Stimulated activated CD8-positive, alpha-beta memory T cell treated with anti-CD3 and anti-CD28 coated beads, Interleukin-15, amount 100 ng/mL, for 24 hours (primary cell): ENCODE results near the gene TGDS.
A peak's percentile ranks its signal among the peaks of the same experiment; 100 is the strongest.
"Not testable (repeated sequence)": the region's sequence is repeated elsewhere in the genome, so short reads cannot be mapped to it uniquely, and the experiment has no call there.

Experiments
- DNase-seq: peaks from one replicate; pipeline ENCODE4 v3.0.0-alpha.2; 2020; ENCODE audit warnings: low read depth

The TGDS gene, protein sequence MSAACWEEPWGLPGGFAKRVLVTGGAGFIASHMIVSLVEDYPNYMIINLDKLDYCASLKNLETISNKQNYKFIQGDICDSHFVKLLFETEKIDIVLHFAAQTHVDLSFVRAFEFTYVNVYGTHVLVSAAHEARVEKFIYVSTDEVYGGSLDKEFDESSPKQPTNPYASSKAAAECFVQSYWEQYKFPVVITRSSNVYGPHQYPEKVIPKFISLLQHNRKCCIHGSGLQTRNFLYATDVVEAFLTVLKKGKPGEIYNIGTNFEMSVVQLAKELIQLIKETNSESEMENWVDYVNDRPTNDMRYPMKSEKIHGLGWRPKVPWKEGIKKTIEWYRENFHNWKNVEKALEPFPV

GRCh38 chr13:94595950-94596574 is at the start of gene TGDS:
TSS of gene TGDS (minus strand) at chr13:94596152. CDS start at chr13:94596136, 16 bp downstream.
- DNase-seq, result peak; percentile 68

GRCh38 chr13:94641409-94641941 is 45.5 kb upstream of the TGDS start:
- no peak for DNase-seq

DNA sequence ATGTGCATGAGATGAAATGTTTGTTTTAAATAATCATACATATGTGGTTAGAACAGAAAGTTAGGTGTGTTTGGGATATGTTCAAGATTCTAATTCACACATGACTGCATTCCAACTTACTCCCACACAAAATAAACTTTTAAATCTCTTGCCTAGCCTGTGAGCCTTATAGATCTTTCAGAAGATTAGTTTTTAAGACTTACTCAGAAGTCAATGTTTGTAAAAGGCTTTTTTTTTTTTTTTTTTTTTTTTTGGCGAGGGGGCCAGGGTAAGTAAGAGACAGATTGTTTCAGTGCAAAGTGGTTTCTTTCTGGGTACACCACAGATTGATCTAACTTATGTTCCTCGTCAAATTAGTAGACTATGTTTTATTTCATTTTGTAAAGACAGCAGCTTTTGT is 44.8 kb upstream of the TGDS start:
- DNase-seq, result no peak

DNA sequence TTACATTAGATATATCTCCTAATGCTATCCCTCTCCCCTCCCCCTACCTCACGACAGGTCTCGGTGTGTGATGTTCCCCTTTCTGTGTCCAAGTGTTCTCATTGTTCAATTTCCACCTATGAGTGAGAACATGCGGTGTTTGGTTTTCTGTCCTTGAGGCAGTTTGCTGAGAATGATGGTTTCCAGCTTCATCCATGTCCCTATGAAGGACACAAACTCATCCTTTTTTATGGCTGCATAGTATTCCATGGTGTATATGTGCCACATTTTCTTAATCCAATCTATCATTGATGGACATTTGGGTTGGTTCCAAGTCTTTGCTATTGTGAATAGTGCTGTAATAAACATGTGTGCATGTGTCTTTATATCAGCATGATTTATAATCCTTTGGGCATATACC is 41.7 kb upstream of the TGDS start:
- DNase-seq, result not testable (repeated sequence)

DNA sequence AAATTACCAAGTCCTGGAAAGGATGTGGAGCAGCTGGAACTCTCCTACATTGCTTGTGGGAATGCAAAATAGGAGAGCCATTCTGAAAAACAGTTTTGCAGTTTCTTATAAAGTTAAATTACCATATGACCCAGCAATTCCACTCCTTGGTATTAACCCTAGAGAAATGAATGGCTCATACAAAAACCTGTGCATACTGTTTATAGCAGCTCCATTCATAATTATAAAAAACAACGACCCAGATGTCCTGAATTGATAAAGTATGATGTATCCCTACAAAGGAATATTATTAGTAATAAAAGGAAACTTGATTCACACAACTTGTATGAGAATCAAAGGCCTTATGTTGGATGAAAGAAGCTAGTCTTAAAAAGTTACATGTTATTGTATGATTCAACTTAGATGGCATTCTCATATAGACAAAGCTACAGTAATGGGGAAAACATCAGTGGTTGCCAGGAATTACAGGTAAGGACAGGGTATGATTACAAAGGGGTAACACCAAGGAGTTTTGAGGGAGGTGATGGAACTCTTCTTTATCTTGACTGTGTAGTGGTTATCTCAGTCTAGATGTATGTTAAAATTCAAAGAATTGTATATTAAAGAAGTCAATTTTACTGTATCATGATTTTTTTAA is 41.1 kb upstream of the TGDS start:
- DNase-seq, result no peak

DNA sequence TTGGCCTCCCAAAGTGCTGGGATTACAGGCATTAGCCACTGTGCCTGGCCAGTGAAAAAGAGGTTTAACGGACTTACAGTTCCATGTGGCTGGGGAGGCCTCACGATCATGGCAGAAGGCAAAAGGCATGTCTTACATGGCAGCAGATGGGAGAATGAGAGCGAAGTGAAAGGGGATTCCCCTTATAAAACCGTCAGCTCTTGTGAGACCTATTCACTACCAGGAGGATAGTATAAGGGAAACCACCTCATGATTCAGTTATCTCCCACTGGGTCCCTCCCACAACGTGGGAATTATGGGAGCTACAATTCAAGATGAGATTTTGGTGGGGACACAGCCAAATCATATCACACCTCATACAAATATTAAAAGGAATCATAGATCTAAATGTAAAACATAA is 40.1 kb upstream of the TGDS start:
- DNase-seq, result not testable (repeated sequence)

- no peak for DNase-seq
Measured at GRCh38 chr13:94632226-94632980, 36.5 kb upstream of the TGDS start.

DNA sequence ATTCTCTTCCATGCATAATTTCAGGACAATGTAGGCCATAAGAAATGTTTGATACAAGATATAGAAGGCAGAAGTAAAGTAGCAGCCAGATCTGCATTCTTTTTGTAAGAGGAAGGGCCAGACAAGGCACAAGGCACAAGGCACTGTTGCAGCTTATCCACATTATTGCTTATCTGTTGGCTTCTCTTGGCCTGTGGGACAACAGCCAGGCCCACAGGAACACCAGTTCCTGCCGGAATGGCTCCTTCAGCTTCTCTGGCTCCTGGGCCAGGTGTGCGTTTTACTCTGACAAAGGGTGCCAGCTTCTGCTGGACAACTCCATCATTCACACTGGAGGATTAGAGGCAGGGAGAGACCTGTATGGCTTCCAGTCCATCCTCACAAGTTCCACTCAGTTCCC is 34.9 kb upstream of the TGDS start:
- DNase-seq, result no peak

- DNase-seq, result no peak
Measured at GRCh38 chr13:94623316-94623715, 27.4 kb upstream of the TGDS start.

DNA sequence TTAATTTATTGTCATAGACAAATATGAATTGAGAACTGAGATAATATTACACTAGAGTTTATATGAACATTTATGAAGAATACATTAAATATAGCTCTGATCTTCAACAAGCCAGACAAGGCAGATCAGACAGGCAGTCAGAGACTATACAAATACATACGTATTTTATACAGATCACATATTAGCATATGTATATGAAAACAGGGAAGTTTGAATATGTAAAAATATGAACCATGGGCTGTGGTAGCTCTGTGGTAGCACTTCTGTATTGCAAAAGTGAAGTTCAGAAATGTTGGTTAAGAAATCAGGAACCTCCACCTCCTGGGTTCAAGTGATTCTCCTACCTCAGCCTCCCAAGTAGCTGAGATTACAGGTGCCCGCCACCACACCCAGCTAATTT is 26.4 kb upstream of the TGDS start:
- DNase-seq, result no peak

DNA sequence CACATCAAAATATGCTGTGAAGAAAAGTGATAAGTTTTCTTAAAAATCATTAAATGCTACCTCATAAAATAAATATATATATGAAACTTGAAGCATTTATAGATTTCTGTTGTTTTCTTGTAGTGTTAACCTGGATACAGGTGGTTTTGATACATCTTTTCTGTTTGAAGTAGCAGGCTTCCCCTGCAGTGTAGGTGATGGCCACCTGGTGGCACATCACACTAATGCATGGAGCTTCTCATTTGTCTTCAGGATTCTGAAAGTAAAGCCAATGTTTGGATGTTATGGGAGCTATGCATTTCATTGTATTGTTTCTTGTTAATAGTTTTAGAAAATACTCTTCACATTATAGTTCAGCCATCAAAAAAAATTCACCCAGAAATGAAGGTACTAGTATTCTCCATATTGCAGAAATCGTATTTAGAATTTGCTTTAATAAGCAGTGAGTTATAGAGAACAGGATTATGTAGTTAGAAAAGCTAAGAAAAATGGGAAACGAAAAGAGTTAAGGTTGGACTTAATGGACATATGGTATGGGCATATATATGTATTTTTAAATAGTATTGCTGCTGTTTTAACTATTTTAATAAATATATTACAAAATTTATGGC is 24.4 kb upstream of the TGDS start:
- no peak for DNase-seq

DNA sequence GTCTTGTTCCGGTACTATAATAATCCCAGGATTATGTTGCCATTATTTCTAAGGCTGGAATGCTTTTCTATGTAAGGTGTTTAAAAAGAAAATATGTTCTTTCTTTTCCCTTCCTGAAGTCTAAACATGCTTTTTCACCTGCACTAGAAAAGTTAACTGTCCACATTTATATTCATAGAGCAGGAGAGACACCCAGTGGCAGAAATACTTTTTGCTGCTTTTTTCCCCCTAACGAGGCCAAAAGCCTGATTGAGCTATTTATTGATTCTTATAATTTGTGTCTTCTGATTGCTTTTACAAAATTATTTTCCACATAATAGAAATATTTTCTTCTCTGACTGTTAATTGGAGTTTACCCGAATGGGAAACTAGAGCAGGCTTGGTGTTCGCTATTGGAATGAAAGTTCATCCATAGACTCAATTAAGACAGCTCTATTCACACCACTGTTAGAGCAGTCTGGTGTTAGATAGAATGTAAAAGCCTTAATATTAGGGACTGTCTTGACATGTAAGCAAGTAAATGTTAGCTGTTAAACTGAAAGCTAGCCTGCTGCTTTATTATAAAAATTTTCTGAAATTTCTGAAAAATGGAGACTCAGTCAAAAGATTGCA is 21.5 kb upstream of the TGDS start:
- DNase-seq, result no peak

DNA sequence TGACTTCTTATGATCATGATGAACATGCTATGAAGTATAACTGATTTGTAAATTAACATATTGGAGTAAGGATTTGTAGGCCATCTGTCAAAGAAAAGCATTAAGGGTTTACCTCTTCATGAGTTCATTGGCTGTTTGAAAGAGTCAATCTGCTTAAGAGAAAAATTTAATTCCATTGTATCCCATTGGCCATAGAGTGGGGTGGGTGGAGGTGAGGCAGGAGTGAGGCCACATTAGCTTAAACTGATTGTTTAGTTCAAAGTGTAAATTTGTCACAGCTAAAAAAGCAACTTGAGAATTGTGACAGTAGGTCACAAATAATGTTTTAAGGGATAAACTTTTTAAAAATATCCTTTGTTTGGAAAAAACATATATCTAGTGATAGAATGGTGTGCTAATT is 17.1 kb upstream of the TGDS start:
- DNase-seq, result no peak

GRCh38 chr13:94612050-94612449 is 16.1 kb upstream of the TGDS start:
- DNase-seq, result no peak

GRCh38 chr13:94610475-94610874 is 14.5 kb upstream of the TGDS start:
- DNase-seq, result no peak

GRCh38 chr13:94609196-94609595 is 13.2 kb upstream of the TGDS start:
- DNase-seq, result no peak

GRCh38 chr13:94608586-94608985 is 12.6 kb upstream of the TGDS start:
- no peak for DNase-seq

DNA sequence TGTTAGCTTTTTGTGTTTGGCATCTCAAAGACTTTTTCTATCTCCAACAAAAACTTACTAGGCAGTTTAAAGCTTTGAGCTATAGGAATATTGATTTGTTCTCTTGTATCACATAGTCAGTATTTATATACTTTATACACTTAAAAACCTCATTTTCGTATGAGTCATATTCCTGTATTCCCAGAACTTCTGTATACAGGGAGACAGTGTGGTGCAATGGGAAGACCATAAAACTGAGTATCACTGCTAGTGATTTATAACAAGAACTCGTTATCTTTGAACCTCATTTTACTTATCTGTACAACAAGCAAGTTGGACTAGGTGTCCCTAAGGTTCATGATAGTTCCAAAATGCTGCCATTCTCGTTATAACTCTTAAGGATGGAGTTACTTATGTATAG is 12.0 kb upstream of the TGDS start:
- DNase-seq, result no peak

DNA sequence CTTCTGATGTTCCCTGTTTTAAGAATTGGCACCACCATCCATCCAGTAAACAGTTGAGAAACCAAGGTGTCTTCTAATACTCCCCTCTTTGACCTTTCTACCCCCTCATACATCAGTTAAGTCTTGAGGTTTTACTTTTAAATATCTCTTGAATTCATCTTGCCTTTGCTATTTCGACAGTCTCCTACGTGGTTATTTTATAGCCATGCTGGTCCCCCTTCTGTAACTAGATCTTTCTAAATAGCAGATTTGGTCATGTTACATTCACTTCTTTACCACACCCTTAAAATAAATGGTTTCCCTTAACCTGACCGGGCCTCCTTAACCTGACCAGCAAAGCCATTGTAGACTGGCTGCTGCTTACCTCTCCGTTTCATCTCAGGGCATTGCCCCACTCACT is 11.1 kb upstream of the TGDS start:
- no peak for DNase-seq

DNA sequence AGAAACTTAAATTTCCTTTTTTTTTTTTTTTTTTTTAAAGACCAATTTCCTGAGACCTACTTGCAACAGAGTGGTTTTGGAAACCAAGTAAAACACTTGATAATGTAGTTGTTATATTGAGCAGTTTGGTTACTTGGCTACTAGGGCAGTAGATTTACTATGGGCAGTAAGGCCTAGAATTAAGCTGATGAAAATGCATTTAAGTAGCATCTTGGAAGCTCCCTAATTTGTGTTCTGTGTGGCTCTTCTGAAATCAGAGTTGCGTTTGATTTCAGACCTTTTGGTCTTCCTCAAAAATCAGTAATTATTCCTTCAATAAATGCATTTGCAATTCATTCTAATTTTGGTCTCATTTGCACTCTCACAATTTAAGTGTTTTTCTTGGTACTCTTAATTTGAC is 6.5 kb upstream of the TGDS start:
- no peak for DNase-seq
